Neural progenitor cell (in vitro differentiated cells): ENCODE data around the gene ST7. TPM values are rescaled to one million over a fixed set of nuclear protein-coding genes. Genes with fewer than 3 reads are reported as not detected.

ENCODE experiments used
- DNase-seq: peaks from one replicate; pipeline ENCODE4 v3.0.0-alpha.2; 2016; ENCODE audit warnings: low spot score
- H2AFZ ChIP-seq: fragments of 200-600 bp; sonication (generic); replicated peaks from 2 replicates; pipeline ENCODE4 v1.6.1; 2016; ENCODE audit warnings: antibody characterized with exemption
- H3F3A ChIP-seq: fragments of 200-600 bp; sonication (generic); 2 replicates; pipeline ENCODE4 v1.6.1; 2016; ENCODE audit warnings: antibody characterized with exemption, low read depth
- H3K27ac ChIP-seq: fragments of 200-600 bp; sonication (generic); 2 replicates; pipeline ENCODE4 v1.5.1; 2016; ENCODE audit warnings: mild to moderate bottlenecking
- H3K27me3 ChIP-seq: fragments of 200-600 bp; sonication (generic); 2 replicates; pipeline ENCODE4 v1.6.1; 2016; ENCODE audit warnings: mild to moderate bottlenecking, moderate library complexity
- H3K36me3 ChIP-seq: fragments of 200-600 bp; sonication (generic); 2 replicates; pipeline ENCODE4 v1.5.1; 2016
- H3K4me1 ChIP-seq: fragments of 200-600 bp; sonication (generic); 2 replicates; pipeline ENCODE4 v1.6.1; 2016; ENCODE audit warnings: mixed run types
- H3K4me2 ChIP-seq: fragments of 200-600 bp; sonication (generic); 2 replicates; pipeline ENCODE4 v1.6.1; 2016
- H3K4me3 ChIP-seq: fragments of 200-600 bp; sonication (generic); 2 replicates; pipeline ENCODE4 v1.5.1; 2016
- H3K79me2 ChIP-seq: fragments of 200-600 bp; sonication (generic); 2 replicates; pipeline ENCODE4 v1.6.1; 2016; ENCODE audit warnings: low read depth
- H3K9ac ChIP-seq: fragments of 200-600 bp; sonication (generic); 2 replicates; pipeline ENCODE4 v1.6.1; 2016
- H3K9me3 ChIP-seq: fragments of 200-600 bp; sonication (generic); 2 replicates; pipeline ENCODE4 v1.5.1; 2016; ENCODE audit warnings: low read depth
- H4K20me1 ChIP-seq: fragments of 200-600 bp; sonication (generic); 2 replicates; pipeline ENCODE4 v1.6.1; 2016; ENCODE audit warnings: low read depth
- H3K27ac Mint-ChIP-seq: 3 replicates; pipeline ENCODE4 v1.8.0; 2021; ENCODE audit warnings: mixed read lengths
- H3K27me3 Mint-ChIP-seq: 2 replicates; pipeline ENCODE4 v1.8.0; 2022; ENCODE audit warnings: low read depth, mild to moderate bottlenecking, inconsistent platforms, moderate library complexity, mixed read lengths; ENCODE audit not compliant: insufficient read depth
- H3K36me3 Mint-ChIP-seq: 3 replicates; pipeline ENCODE4 v1.8.0; 2021; ENCODE audit warnings: mixed read lengths
- H3K4me1 Mint-ChIP-seq: 3 replicates; pipeline ENCODE4 v1.8.0; 2021; ENCODE audit warnings: mixed read lengths
- H3K4me3 Mint-ChIP-seq: 3 replicates; pipeline ENCODE4 v1.8.0; 2021; ENCODE audit warnings: mild to moderate bottlenecking, moderate library complexity, mixed read lengths
- H3K9me3 Mint-ChIP-seq: 3 replicates; pipeline ENCODE4 v1.8.0; 2020; ENCODE audit warnings: mixed read lengths
- EZH2 ChIP-seq: fragments of 200-600 bp; sonication (generic); IDR thresholded peaks from 2 replicates; pipeline ENCODE4 v1.6.1; 2017; ENCODE audit warnings: antibody characterized with exemption, mild to moderate bottlenecking, moderate library complexity
- EZH2phosphoT487 ChIP-seq: fragments of 200-600 bp; sonication (generic); IDR thresholded peaks from 2 replicates; pipeline ENCODE4 v1.6.1; 2017; ENCODE audit warnings: antibody characterized with exemption
- total RNA-seq: library from RNA; depleted of rRNA; stranded (reverse); fragments of >200 nt; gene quantifications from 2 replicates; pipeline ENCODE4 v1.2.3, GENCODE V29; 2015; ENCODE audit warnings: low replicate concordance
- TF ChIP-seq, protein P1 (sequence below): fragments of 200-600 bp; sonication (generic); IDR thresholded peaks from 2 replicates; pipeline ENCODE4 v1.5.1; 2017; ENCODE audit warnings: antibody characterized with exemption, mild to moderate bottlenecking

The ST7 gene
- total RNA-seq, 1 donor from 2014 or later, result 5.8 TPM

GRCh38 chr7:117272017-117272759, 318.9 kb downstream of the ST7 start:
- no peaks in the 10 kb centered on the region for H3K36me3 ChIP-seq
- TF ChIP-seq EZH2phosphoT487, result no peak
- TF ChIP-seq EZH2, result no peak
- TF ChIP-seq, protein P1, sequence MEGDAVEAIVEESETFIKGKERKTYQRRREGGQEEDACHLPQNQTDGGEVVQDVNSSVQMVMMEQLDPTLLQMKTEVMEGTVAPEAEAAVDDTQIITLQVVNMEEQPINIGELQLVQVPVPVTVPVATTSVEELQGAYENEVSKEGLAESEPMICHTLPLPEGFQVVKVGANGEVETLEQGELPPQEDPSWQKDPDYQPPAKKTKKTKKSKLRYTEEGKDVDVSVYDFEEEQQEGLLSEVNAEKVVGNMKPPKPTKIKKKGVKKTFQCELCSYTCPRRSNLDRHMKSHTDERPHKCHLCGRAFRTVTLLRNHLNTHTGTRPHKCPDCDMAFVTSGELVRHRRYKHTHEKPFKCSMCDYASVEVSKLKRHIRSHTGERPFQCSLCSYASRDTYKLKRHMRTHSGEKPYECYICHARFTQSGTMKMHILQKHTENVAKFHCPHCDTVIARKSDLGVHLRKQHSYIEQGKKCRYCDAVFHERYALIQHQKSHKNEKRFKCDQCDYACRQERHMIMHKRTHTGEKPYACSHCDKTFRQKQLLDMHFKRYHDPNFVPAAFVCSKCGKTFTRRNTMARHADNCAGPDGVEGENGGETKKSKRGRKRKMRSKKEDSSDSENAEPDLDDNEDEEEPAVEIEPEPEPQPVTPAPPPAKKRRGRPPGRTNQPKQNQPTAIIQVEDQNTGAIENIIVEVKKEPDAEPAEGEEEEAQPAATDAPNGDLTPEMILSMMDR, result no peak
- H3K27ac ChIP-seq, result no peak overlapping the region
- H3K9me3 ChIP-seq, result no peaks in the 10 kb centered on the region
- Mint-ChIP-seq H3K4me1 (peaks cover 9% of the 10 kb centered on the region), H3K36me3 (no peaks in the 10 kb centered on the region), H3K4me3 (no peak overlapping the region), H3K27me3 (no peaks in the 10 kb centered on the region), H3K9me3 (no peaks in the 10 kb centered on the region), H3K27ac (no peak overlapping the region)
- H4K20me1 ChIP-seq, result no peaks in the 10 kb centered on the region
- no peaks in the 10 kb centered on the region for H3F3A ChIP-seq
- H2AFZ ChIP-seq, result no peak overlapping the region
- DNase-seq, result no peak
- no peak overlapping the region for H3K9ac ChIP-seq
- H3K79me2 ChIP-seq, result no peaks in the 10 kb centered on the region
- H3K4me2 ChIP-seq, result no peak overlapping the region
- peaks cover 12% of the 10 kb centered on the region for H3K4me1 ChIP-seq
- H3K4me3 ChIP-seq, result no peak overlapping the region
- H3K27me3 ChIP-seq, result no peaks in the 10 kb centered on the region

GRCh38 chr7:117273325-117273724, 320.0 kb downstream of the ST7 start:
- Mint-ChIP-seq H3K4me1 (peaks cover 9% of the 10 kb centered on the region), H3K27me3 (no peaks in the 10 kb centered on the region), H3K4me3 (no peak overlapping the region), H3K9me3 (no peaks in the 10 kb centered on the region), H3K36me3 (no peaks in the 10 kb centered on the region), H3K27ac (no peak overlapping the region)
- Histone ChIP-seq H3K36me3 (no peaks in the 10 kb centered on the region), H3K4me3 (no peak overlapping the region), H2AFZ (no peak overlapping the region), H3K9ac (no peak overlapping the region), H3K9me3 (no peaks in the 10 kb centered on the region), H3K27ac (no peak overlapping the region), H3K79me2 (no peaks in the 10 kb centered on the region), H3K4me1 (peaks cover 12% of the 10 kb centered on the region), H3K27me3 (no peaks in the 10 kb centered on the region), H4K20me1 (no peaks in the 10 kb centered on the region), H3F3A (no peaks in the 10 kb centered on the region), H3K4me2 (peak overlapping the region; percentile 9)
- TF ChIP-seq, protein P1, result no peak
- TF ChIP-seq EZH2phosphoT487, result no peak
- TF ChIP-seq EZH2, result no peak
- DNase-seq, result no peak

- no peak overlapping the region for H3K4me3 ChIP-seq
- no peak overlapping the region for H3K27ac ChIP-seq
- H3K36me3 Mint-ChIP-seq, result no peaks in the 10 kb centered on the region
- H2AFZ ChIP-seq, result no peak overlapping the region
- H3K4me3 Mint-ChIP-seq, result no peak overlapping the region
- H3K79me2 ChIP-seq, result no peaks in the 10 kb centered on the region
- peaks cover 9% of the 10 kb centered on the region for H3K4me1 Mint-ChIP-seq
- no peak overlapping the region for H3K9ac ChIP-seq
- no peak overlapping the region for H3K27ac Mint-ChIP-seq
- no peaks in the 10 kb centered on the region for H3K36me3 ChIP-seq
- no peaks in the 10 kb centered on the region for H3K27me3 Mint-ChIP-seq
- no peaks in the 10 kb centered on the region for H4K20me1 ChIP-seq
- H3K4me2 ChIP-seq, result peak overlapping the region; percentile 9
- H3F3A ChIP-seq, result no peaks in the 10 kb centered on the region
- H3K9me3 ChIP-seq, result no peaks in the 10 kb centered on the region
- no peaks in the 10 kb centered on the region for H3K27me3 ChIP-seq
- no peaks in the 10 kb centered on the region for H3K9me3 Mint-ChIP-seq
- peaks cover 12% of the 10 kb centered on the region for H3K4me1 ChIP-seq
- peak; percentile 15 for DNase-seq
- TF ChIP-seq, protein P1, result no peak
- TF ChIP-seq EZH2 (no peak), EZH2phosphoT487 (no peak)
Measured at GRCh38 chr7:117273814-117274225, 320.5 kb downstream of the ST7 start.
